Measurements from ENCODE around the gene VWF. TPM values are rescaled to one million over a fixed set of nuclear protein-coding genes. Genes with fewer than 3 reads are reported as not detected.
A peak's percentile ranks its signal among the peaks of the same experiment; 100 is the strongest.

Gene VWF
- total and polyA plus RNA-seq, 2 of the 4 experiments (the other 2 are of a cell fraction), result under 0.01 to 0.09 TPM

- no peaks in the 10 kb centered on the region for H3K36me3 ChIP-seq (ENCODE audit: control insufficient read depth, insufficient read depth, low read length)
- H2BK5ac ChIP-seq (ENCODE audit: low read depth, low read length, poor library complexity, severe bottlenecking), result no peak overlapping the region
- H2AK5ac ChIP-seq (ENCODE audit: low read depth, low read length), result peak overlapping the region; percentile 50
- no peak overlapping the region for H3K4me3 ChIP-seq (ENCODE audit: insufficient read depth, low read depth, low read length)
- no peak overlapping the region; a peak in 1 of 4 replicates for H4K8ac ChIP-seq (ENCODE audit: low read depth in 2 of 2, low read length in 2 of 2)
- in situ Hi-C loops (cut with MboI; ENCODE audit: low sequenced_read_pairs) (loop anchor here (10.0 kb wide), 1 partner anchor 615 kb away; the partner anchor contains the start of gene NTF3), intact Hi-C loops (cut with micrococcal nuclease) (loop anchor here (10.0 kb wide), 1 partner anchor 965 kb away; no protein-coding TSS in a partner anchor), dilution Hi-C loops (cut with HindIII; ENCODE audit: low sequenced_read_pairs, unreplicated experiment) (no loop called here)
- peak overlapping the region; percentile 12; the same call in 1 of the 2 replicates for H4K91ac ChIP-seq (ENCODE audit: insufficient read depth, low read depth, low read length)
- DNase-seq, result no peak
- TF ChIP-seq MAFK (IDR thresholded peaks at IDR 0.05; ENCODE audit: low read depth, low read length) (no peak), POLR2A (IDR thresholded peaks at IDR 0.05; ENCODE audit: low read depth, low read length) (no peak), MXI1 (IDR thresholded peaks at IDR 0.05; ENCODE audit: borderline replicate concordance, low read depth, low read length) (no peak), RAD21 (IDR thresholded peaks at IDR 0.05; ENCODE audit: low read length) (no peak), RCOR1 (IDR thresholded peaks at IDR 0.05; ENCODE audit: insufficient replicate concordance, low read length) (no peak), BHLHE40 (IDR thresholded peaks at IDR 0.05; ENCODE audit: low read depth, low read length) (no peak), MAZ (IDR thresholded peaks at IDR 0.05; ENCODE audit: borderline replicate concordance, low read depth, low read length) (no peak), USF2 (IDR thresholded peaks at IDR 0.05; ENCODE audit: low read depth, low read length) (no peak), FOS (IDR thresholded peaks at IDR 0.05; ENCODE audit: low read depth, low read length) (no peak), RFX5 (IDR thresholded peaks at IDR 0.05; ENCODE audit: low read depth, low read length) (no peak), NFE2L2 (IDR thresholded peaks at IDR 0.05; ENCODE audit: low read depth, low read length) (no peak), CHD1 (IDR thresholded peaks at IDR 0.05; ENCODE audit: low read depth, low read length) (no peak), CEBPB (IDR thresholded peaks at IDR 0.05; ENCODE audit: low read depth, low read length) (no peak), SMC3 (IDR thresholded peaks at IDR 0.05; ENCODE audit: low read depth, low read length) (no peak)
- TF ChIP-seq, protein P1, sequence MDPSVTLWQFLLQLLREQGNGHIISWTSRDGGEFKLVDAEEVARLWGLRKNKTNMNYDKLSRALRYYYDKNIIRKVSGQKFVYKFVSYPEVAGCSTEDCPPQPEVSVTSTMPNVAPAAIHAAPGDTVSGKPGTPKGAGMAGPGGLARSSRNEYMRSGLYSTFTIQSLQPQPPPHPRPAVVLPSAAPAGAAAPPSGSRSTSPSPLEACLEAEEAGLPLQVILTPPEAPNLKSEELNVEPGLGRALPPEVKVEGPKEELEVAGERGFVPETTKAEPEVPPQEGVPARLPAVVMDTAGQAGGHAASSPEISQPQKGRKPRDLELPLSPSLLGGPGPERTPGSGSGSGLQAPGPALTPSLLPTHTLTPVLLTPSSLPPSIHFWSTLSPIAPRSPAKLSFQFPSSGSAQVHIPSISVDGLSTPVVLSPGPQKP (IDR thresholded peaks at IDR 0.05; ENCODE audit: borderline replicate concordance, low read depth, low read length), result no peak
- TF ChIP-seq, protein P2, sequence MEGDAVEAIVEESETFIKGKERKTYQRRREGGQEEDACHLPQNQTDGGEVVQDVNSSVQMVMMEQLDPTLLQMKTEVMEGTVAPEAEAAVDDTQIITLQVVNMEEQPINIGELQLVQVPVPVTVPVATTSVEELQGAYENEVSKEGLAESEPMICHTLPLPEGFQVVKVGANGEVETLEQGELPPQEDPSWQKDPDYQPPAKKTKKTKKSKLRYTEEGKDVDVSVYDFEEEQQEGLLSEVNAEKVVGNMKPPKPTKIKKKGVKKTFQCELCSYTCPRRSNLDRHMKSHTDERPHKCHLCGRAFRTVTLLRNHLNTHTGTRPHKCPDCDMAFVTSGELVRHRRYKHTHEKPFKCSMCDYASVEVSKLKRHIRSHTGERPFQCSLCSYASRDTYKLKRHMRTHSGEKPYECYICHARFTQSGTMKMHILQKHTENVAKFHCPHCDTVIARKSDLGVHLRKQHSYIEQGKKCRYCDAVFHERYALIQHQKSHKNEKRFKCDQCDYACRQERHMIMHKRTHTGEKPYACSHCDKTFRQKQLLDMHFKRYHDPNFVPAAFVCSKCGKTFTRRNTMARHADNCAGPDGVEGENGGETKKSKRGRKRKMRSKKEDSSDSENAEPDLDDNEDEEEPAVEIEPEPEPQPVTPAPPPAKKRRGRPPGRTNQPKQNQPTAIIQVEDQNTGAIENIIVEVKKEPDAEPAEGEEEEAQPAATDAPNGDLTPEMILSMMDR (conservative IDR thresholded peaks at IDR 0.05; ENCODE audit: low read depth, low read length), result no peak
- H3K79me1 ChIP-seq (ENCODE audit: low read depth in 1 of 2, low read length in 2 of 2), result no peaks in the 10 kb centered on the region
- CTCF ChIA-PET, result interaction anchor here (0.6 kb wide), 1 partner anchor 11 kb away, joined by 3 read pairs; no protein-coding TSS in a partner anchor
- BruUV-seq (replicated peaks), result no TSS peak
- H3K14ac ChIP-seq (replicated peaks; ENCODE audit: low read depth, low read length), result 0 out of 2 replicates have a peak overlapping the region, but pooled peaks have one; percentile 76
- POLR2A ChIA-PET (ENCODE audit: unreplicated experiment), result no interaction called here
- ATAC-seq (ENCODE audit: low read depth), result no peak
- H2BK20ac ChIP-seq (ENCODE audit: low read depth, low read length), result peak overlapping the region; percentile 60; the same call in 1 of the 2 replicates
- H3K27ac ChIP-seq (ENCODE audit: insufficient read depth, low read length), result no peak overlapping the region
- no peak overlapping the region for H3K23ac ChIP-seq (ENCODE audit: low read depth, low read length)
- no peaks in the 10 kb centered on the region for H3K27me3 ChIP-seq (ENCODE audit: control insufficient read depth, insufficient read depth, low read length)
- no peaks in the 10 kb centered on the region; the same call in 1 of the 2 replicates for H4K20me1 ChIP-seq (ENCODE audit: insufficient read depth, low read length)
- H3K4me1 ChIP-seq (ENCODE audit: control insufficient read depth, insufficient read depth, low read length), result peaks cover 24% of the 10 kb centered on the region
- no peak overlapping the region for H3K9ac ChIP-seq (ENCODE audit: low read depth, low read length)
- no peak overlapping the region; the same call in 1 of the 2 replicates for H4K5ac ChIP-seq (ENCODE audit: low read depth, low read length)
- 94% methylated on average over 7 of the region's 8 CpGs; no CpG with 5 or more reads in 1 of the 2 experiments for WGBS, 2 experiments (ENCODE audit: extremely low coverage in 2 of 2, insufficient read length in 1 of 2)
- H3K56ac ChIP-seq (ENCODE audit: extremely low read depth, insufficient read depth, low read length), result no peak overlapping the region
- H3K9me3 ChIP-seq (ENCODE audit: control insufficient read depth, insufficient read depth, low read length), result no peaks in the 10 kb centered on the region
- peak overlapping the region; percentile 71 for H2BK120ac ChIP-seq (ENCODE audit: low read depth, low read length)
- H2AFZ ChIP-seq (replicated peaks; ENCODE audit: low read length, poor library complexity), result no peak overlapping the region
- H3K4ac ChIP-seq (ENCODE audit: low read depth, low read length), result peak overlapping the region; percentile 37
- peak overlapping the region; percentile 77 for H2AK9ac ChIP-seq (replicated peaks; ENCODE audit: low read depth, low read length, poor library complexity)
- H3K4me2 ChIP-seq (ENCODE audit: low read depth, low read length), result no peak overlapping the region
- H2BK15ac ChIP-seq (ENCODE audit: low read depth, low read length), result peak overlapping the region; percentile 56; the same call in 2 of the 3 replicates
- H3K9me1 ChIP-seq (ENCODE audit: insufficient read depth, low read length), result peaks cover 25% of the 10 kb centered on the region
- H3K18ac ChIP-seq (ENCODE audit: low read depth, low read length), result peak overlapping the region; percentile 70; the same call in 1 of the 2 replicates
Measured at GRCh38 chr12:6049992-6050391, 74.5 kb downstream of the VWF start.

Data from IMR-90 (cell line).